CD4-positive, alpha-beta T cell (primary cell): Measurements from ENCODE around the gene ATP8A2. TPM values are rescaled to one million over a fixed set of nuclear protein-coding genes. Genes with fewer than 3 reads are reported as not detected.
A peak's percentile ranks its signal among the peaks of the same experiment; 100 is the strongest.

ENCODE experiments used
- ATAC-seq: fragments of 200-7000 bp; cut with Tn5 transposase; one replicate; pipeline ENCODE4 v1.10.0; 2022; ENCODE audit warnings: mild to moderate bottlenecking; ENCODE audit not compliant: poor library complexity
- CTCF ChIA-PET: fragments of 350-600 bp; sonication (Branson Sonifier 250); formaldehyde crosslinking; loops from one replicate; lab custom pipeline; 2021; ENCODE audit warnings: antibody characterized with exemption, inconsistent platforms; lab: Charles Lee
- POLR2A ChIA-PET: fragments of 350-600 bp; sonication (Branson Sonifier 250); formaldehyde crosslinking; loops from one replicate; lab custom pipeline; 2021; ENCODE audit warnings: antibody characterized with exemption, inconsistent platforms; lab: Charles Lee
- DNase-seq, 14 experiments: peaks; one replicate each; pipeline ENCODE4 v3.0.0-alpha.2; 2013 to 2020; ENCODE audit warnings: mixed read lengths in 2 of 14
- H3K27ac ChIP-seq, 2 donors: one replicate each; pipeline versions ENCODE4 v1.5.1 to v1.7.0; 2013; ENCODE audit warnings: low read length in 2 of 2, low read depth in 1 of 2, mild to moderate bottlenecking in 1 of 2
- H3K27me3 ChIP-seq, 2 experiments: 1 replicate in 1 of 2; 2 replicates in 1 of 2; pipeline versions ENCODE4 v1.6.1 to v1.7.0; 2013; ENCODE audit warnings: low read length in 2 of 2, control low read depth in 1 of 2, mild to moderate bottlenecking in 1 of 2, moderate library complexity in 1 of 2; ENCODE audit not compliant: insufficient read depth in 2 of 2, control insufficient read depth in 1 of 2
- H3K36me3 ChIP-seq: one replicate; pipeline ENCODE4 v1.6.1; 2013; ENCODE audit warnings: low read length, control low read depth; ENCODE audit not compliant: insufficient read depth
- H3K4me1 ChIP-seq: one replicate; pipeline ENCODE4 v1.6.1; 2013; ENCODE audit warnings: low read length, control low read depth; ENCODE audit not compliant: insufficient read depth
- H3K4me3 ChIP-seq: one replicate; pipeline ENCODE4 v1.5.1; 2013; ENCODE audit warnings: mild to moderate bottlenecking, low read length, moderate library complexity
- H3K9me3 ChIP-seq, 2 experiments: 1 replicate in 1 of 2; 2 replicates in 1 of 2; pipeline versions ENCODE4 v1.6.1 to v1.7.0; 2013; ENCODE audit warnings: low read length in 2 of 2, mild to moderate bottlenecking in 2 of 2, control low read depth in 1 of 2, moderate library complexity in 1 of 2; ENCODE audit not compliant: control insufficient read depth in 1 of 2, insufficient read depth in 1 of 2
- H3K27ac Mint-ChIP-seq: one replicate; pipeline ENCODE4 v1.8.0; 2020; ENCODE audit warnings: mixed read lengths
- H3K27me3 Mint-ChIP-seq: one replicate; pipeline ENCODE4 v1.8.0; 2021; ENCODE audit warnings: mixed read lengths
- H3K36me3 Mint-ChIP-seq: one replicate; pipeline ENCODE4 v1.8.0; 2021; ENCODE audit warnings: low read depth, mixed read lengths
- H3K4me1 Mint-ChIP-seq: one replicate; pipeline ENCODE4 v1.8.0; 2021; ENCODE audit warnings: low read depth, mixed read lengths
- H3K4me3 Mint-ChIP-seq: one replicate; pipeline ENCODE4 v1.8.0; 2020; ENCODE audit warnings: mild to moderate bottlenecking, mixed read lengths
- H3K9me3 Mint-ChIP-seq: one replicate; pipeline ENCODE4 v1.8.0; 2020; ENCODE audit warnings: mixed read lengths
- CTCF ChIP-seq: fragments of 200-600 bp; IDR thresholded peaks from one replicate; pipeline ENCODE4 v1.8.0; 2022; ENCODE audit warnings: antibody characterized with exemption, mild to moderate bottlenecking
- intact Hi-C, 2 experiments: fragments of 100-400 bp; cut with DNase I in 1 of 2; cut with micrococcal nuclease in 1 of 2; formaldehyde crosslinking; loops; one replicate each; pipeline versions ENCODE4 v1.15.1 to v1.9.0; 2023 to 2025; cut with DNase I, micrococcal nuclease
- total RNA-seq, 174 experiments: library from RNA in 2 of 174; stranded (reverse) in 2 of 174; gene quantifications; one replicate each; pipeline ENCODE4 v1.2.3 and lab custom pipeline; 2021 to 2026

The ATP8A2 gene
- total RNA-seq, 2 experiments from 2014 or later: 0.22 to 0.36 TPM

GRCh38 chr13:25886438-25887214, 514.9 kb downstream of the ATP8A2 start:
- H3K4me3 ChIP-seq: no peak overlapping the region
- ChIA-PET POLR2A (interaction anchor here (0.6 to 0.8 kb wide), 2 partner anchors 9 to 14 kb away, joined by 3 read pairs; no protein-coding TSS in a partner anchor), CTCF (no interaction called here)
- Mint-ChIP-seq H3K4me3 (no peak overlapping the region), H3K4me1 (peaks cover 45% of the 10 kb centered on the region), H3K36me3 (no peaks in the 10 kb centered on the region), H3K9me3 (no peaks in the 10 kb centered on the region), H3K27ac (peak overlapping the region; percentile 60), H3K27me3 (no peaks in the 10 kb centered on the region)
- no peaks in the 10 kb centered on the region for H3K9me3 ChIP-seq
- no peak overlapping the region for H3K27ac ChIP-seq
- peaks cover 18% of the 10 kb centered on the region for H3K4me1 ChIP-seq
- H3K36me3 ChIP-seq: no peaks in the 10 kb centered on the region
- DNase-seq (no peak), ATAC-seq (no peak)
- no peak for TF ChIP-seq CTCF
- intact Hi-C loops: no loop called here
- H3K27me3 ChIP-seq: no peaks in the 10 kb centered on the region

- POLR2A ChIA-PET: interaction anchor here (1.0 to 2.0 kb wide), 7 partner anchors 12 to 125 kb away, joined by 3 to 8 read pairs (median 5); no protein-coding TSS in a partner anchor
- no peaks in the 10 kb centered on the region for H3K27me3 Mint-ChIP-seq
- Histone ChIP-seq H3K27me3 (no peaks in the 10 kb centered on the region), H3K27ac (peak overlapping the region in 1 of 2 donors; percentile 19), H3K4me1 (peaks cover 11% of the 10 kb centered on the region), H3K36me3 (no peaks in the 10 kb centered on the region), H3K9me3 (no peaks in the 10 kb centered on the region), H3K4me3 (no peak overlapping the region)
- TF ChIP-seq CTCF: no peak
- peak in 3 of 14 experiments; percentile 70 to 80 (median 77) for DNase-seq
- CTCF ChIA-PET: interaction anchor here (1.0 kb wide), 1 partner anchor 11 kb away, joined by 4 read pairs; no protein-coding TSS in a partner anchor
- H3K4me1 Mint-ChIP-seq: peaks cover 30% of the 10 kb centered on the region
- peak overlapping the region; percentile 43 for H3K4me3 Mint-ChIP-seq
- no peaks in the 10 kb centered on the region for H3K36me3 Mint-ChIP-seq
- H3K9me3 Mint-ChIP-seq: no peaks in the 10 kb centered on the region
- intact Hi-C loops: no loop called here
- H3K27ac Mint-ChIP-seq: peak overlapping the region; percentile 86
- ATAC-seq: peak; percentile 96
Observed at GRCh38 chr13:25887962-25888655, 516.3 kb downstream of the ATP8A2 start.

- Histone ChIP-seq H3K9me3 (no peaks in the 10 kb centered on the region), H3K4me3 (no peak overlapping the region), H3K4me1 (peaks cover 5% of the 10 kb centered on the region), H3K27ac (no peak overlapping the region), H3K27me3 (no peaks in the 10 kb centered on the region), H3K36me3 (no peaks in the 10 kb centered on the region)
- CTCF ChIA-PET: no interaction called here
- H3K27me3 Mint-ChIP-seq: no peaks in the 10 kb centered on the region
- H3K27ac Mint-ChIP-seq: no peak overlapping the region
- no peak for TF ChIP-seq CTCF
- H3K4me1 Mint-ChIP-seq: peaks cover 20% of the 10 kb centered on the region
- POLR2A ChIA-PET: interaction anchor here (0.7 kb wide), 1 partner anchor 11 kb away, joined by 4 read pairs; no protein-coding TSS in a partner anchor
- intact Hi-C loops: no loop called here
- ATAC-seq: no peak
- no peak for DNase-seq
- H3K4me3 Mint-ChIP-seq: no peak overlapping the region
- H3K9me3 Mint-ChIP-seq: no peaks in the 10 kb centered on the region
- no peaks in the 10 kb centered on the region for H3K36me3 Mint-ChIP-seq
Observed at GRCh38 chr13:25890671-25891212, 519.0 kb downstream of the ATP8A2 start.
